SK-MEL-5 (cell line): ENCODE results near the gene LRRC15. TPM values are rescaled to one million over a fixed set of nuclear protein-coding genes. Genes with fewer than 3 reads are reported as not detected.

Experiments used
- DNase-seq: peaks from one replicate; pipeline ENCODE4 v3.0.0-alpha.2; 2016; ENCODE audit warnings: low read depth, low spot score
- in situ Hi-C: cut with HindIII; loops from 2 replicates; pipeline ENCODE4 v1.10.0; 2016; ENCODE audit warnings: low sequenced_read_pairs, high pct_unique_total_duplicates, low pct_unique_long_range_greater_than_20kb
- total RNA-seq: library from RNA; depleted of rRNA; stranded (reverse); fragments of >200 nt; shearing (Covaris generic); gene quantifications from 2 replicates; pipeline ENCODE4 v1.2.3, GENCODE V29; 2014

LRRC15 gene
- total RNA-seq, 1 experiment from 2014 or later, result not detected

DNA sequence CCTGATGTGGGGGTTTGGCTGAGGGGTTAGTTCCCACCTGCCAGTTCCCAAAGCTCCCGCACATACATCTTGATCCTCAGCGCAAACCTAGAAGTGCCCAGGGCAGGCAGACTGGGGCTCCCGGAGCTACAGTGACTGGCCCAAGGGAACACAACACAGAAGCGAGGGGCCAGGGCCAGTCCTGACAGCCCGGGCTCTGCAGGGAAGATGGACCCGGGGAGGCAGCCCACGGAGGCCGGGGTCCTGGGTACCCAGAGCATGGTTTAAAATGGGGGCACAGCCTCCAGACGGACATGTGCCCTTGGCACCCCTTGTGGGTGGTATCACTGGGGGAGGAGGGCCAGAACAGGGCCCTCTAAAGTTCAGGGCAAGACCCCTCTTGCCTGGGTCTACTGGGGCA, 23.5 kb downstream of the LRRC15 start:
- in situ Hi-C loops, result no loop called here
- no peak for DNase-seq

GRCh38 chr3:194344012-194344411, 25.5 kb downstream of the LRRC15 start:
- in situ Hi-C loops, result no loop called here

DNA sequence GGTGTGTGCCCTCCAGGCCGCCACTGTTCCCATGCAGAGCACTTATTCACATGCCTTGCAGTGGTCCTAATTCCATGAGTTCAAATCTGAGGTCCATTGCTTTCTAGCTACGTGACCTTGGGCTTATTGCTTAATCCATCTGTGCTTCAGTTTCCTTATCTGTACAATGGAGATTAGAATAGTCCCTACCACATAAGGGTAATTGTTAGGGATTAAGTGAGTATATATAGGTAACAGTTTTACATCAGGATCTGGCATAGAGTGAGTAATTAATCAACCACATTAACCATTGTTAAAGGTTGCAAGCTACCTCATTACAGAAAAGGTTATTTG, 26.0 kb downstream of the LRRC15 start:
- no peak for DNase-seq
- in situ Hi-C loops, result no loop called here

More at GRCh38 chr3:194344012-194344411, 25.5 kb downstream of the LRRC15 start:
- DNase-seq, result peak; percentile 73

GRCh38 chr3:194342861-194343560, 26.5 kb downstream of the LRRC15 start:
- no peak for DNase-seq
- in situ Hi-C loops, result no loop called here

GRCh38 chr3:194340757-194341400, 28.7 kb downstream of the LRRC15 start:
- DNase-seq, result no peak
- in situ Hi-C loops, result no loop called here

DNA sequence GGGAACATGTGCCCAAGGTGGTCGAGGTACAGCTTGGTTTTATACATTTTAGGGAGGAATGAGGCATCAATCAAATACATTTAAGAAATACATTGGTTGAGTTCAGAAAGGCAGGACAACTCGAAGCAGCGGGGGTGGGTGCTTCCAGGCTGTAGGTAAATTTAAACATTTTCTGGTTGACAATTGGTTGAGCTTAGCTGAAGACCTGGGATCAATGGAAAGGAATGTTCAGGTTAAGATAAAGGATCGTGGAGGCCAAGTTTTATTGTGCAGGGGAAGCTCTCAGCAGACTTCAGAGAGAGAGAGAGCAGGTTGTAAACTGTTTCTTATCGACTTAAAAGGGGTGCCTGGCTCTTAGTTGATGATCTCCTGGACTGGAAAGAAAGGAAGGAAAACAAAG, 29.7 kb downstream of the LRRC15 start:
- DNase-seq, result no peak
- in situ Hi-C loops, result no loop called here

GRCh38 chr3:194339356-194339755, 30.2 kb downstream of the LRRC15 start:
- in situ Hi-C loops, result no loop called here
- no peak for DNase-seq

- in situ Hi-C loops, result no loop called here
- DNase-seq, result no peak
Observed at GRCh38 chr3:194337965-194338753, 31.4 kb downstream of the LRRC15 start.

DNA sequence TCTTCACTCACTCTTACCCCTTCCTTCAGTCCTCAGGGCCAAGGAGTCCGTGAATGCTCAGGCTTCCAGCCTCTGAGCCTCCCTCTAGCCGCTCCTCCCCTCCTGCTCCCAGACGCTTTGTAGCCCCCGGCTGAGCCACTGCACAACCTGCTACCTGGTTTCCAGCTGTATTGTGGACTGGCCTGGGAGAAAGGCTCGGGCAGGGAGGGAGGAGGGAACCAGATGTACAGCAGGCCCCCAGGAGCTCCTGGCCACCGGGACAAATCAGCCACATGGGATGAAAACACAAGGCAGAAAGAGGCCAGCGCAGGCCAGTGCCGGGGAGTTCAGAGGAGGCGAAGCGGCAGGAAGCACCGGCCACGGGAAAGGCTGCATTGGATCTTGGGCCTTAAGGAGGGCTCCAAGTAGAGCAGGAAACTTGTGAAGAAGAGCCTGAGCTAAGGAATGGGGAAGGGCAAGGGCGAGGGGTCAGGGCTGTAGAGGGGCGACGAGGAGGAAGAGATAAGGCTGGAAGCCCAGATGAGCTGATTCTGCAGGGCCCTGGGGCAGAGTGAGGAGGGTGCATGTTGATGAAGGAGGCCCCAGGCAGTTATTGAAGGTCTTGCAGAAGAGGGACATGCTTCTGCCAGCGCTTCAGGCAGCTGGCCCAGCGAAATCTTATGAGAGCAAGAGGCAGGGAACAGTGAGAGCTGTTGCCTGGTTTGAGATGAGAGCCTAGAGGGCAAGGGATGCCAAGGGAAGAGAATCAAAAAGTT, 32.8 kb downstream of the LRRC15 start:
- no peak for DNase-seq
- in situ Hi-C loops, result no loop called here

- in situ Hi-C loops, result no loop called here
Observed at GRCh38 chr3:194333981-194334320, 35.6 kb downstream of the LRRC15 start.

GRCh38 chr3:194333212-194333980, 36.1 kb downstream of the LRRC15 start:
- DNase-seq, result peak; percentile 84
- in situ Hi-C loops, result no loop called here

More at GRCh38 chr3:194333981-194334320, 35.6 kb downstream of the LRRC15 start:
- no peak for DNase-seq

DNA sequence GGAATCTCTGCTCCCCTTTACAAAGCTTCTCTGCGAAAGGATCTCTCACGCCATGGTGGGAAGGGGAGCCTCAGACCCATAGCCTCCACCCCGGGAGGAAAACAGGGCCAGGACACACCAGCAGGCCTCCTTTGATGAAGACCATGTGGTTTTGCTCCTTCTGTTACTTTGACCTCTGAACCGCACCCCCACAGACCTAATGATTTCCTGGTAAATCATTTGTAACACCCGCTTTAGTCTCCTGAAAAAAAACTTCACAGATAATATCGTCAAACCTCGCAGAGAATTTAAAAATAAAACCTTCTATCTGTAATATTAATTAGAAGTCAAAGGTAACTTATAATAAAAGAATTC, 36.7 kb downstream of the LRRC15 start:
- in situ Hi-C loops, result no loop called here
- DNase-seq, result no peak

DNA sequence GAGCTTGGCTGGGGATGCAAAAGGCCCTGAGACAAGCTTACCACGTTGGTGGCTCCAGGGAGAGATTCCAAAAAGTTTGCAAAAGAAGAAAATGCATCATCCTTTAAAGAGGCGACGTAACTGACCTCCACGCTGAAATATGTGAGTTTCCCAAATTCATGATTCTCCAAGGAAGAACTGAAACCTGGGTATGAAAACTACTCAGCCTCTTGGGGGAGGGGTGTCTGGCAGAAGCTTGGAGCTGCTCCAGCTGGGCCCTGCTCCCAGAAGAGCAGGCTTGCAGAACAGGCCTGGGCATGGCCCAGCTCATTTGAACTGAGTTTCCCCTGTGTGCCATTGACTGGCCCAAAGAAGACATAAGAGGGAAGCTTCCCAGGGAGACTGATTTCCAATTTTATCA, 39.0 kb downstream of the LRRC15 start:
- in situ Hi-C loops, result no loop called here

DNA sequence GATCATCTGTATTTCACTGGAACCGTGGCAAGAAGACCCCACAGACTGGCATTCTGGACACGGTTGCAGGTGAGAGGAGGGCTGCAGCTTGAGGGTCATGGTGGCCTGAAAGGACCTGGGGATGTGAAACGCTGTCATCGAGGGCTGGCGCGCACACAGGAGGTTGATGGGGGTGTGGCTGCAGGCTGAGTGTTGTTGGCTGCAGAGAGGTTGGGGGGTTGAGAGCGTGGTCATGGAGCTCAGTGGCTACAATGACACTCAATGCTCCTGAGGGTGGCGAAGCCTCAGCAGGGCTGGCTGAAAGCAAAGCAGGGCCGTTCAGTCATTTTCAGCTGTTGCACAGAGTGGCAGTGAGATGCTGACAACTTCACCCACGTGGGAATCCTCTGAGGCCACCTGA, 39.4 kb downstream of the LRRC15 start:
- in situ Hi-C loops, result no loop called here
- no peak for DNase-seq

More for the DNA sequence above, 39.0 kb downstream of the LRRC15 start:
- no peak for DNase-seq

GRCh38 chr3:194329583-194329965, 40.0 kb downstream of the LRRC15 start:
- in situ Hi-C loops, result no loop called here
- DNase-seq, result no peak

DNA sequence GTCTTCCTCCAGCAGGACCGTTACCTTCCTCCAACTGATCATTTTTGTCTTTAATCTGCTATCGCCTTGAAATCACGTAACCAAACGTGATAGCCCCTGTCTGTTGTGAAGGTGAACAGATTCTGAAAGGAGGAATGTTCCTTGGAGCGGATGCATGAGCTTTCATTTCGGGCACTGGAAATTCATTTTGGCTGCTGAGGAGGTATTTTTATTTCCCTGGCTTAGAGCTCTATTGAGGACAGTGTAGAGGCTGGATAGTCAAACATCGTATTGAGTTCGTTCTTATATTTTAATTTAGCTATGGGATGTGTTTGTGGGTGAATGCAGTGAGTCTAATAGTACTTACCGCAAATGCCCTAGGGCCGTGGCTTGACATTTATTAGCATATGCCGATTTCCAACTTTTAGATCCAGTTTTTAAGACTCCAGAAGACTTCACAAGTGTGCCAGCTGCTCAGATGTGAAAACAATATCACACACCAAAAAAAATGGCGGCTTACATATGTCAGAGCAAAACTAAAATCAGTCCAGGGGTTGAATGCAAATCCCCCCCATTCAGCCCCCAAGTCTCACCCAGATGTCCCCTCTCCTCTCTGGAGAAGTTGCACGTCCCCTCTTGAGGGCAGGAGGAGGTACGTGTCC, 40.5 kb downstream of the LRRC15 start:
- DNase-seq, result no peak
- in situ Hi-C loops, result no loop called here

GRCh38 chr3:194328053-194328657, 41.4 kb downstream of the LRRC15 start:
- in situ Hi-C loops, result no loop called here
- no peak for DNase-seq
